Esophagus squamous epithelium (tissue), 4 donors: Measurements from ENCODE around the gene PDZRN4.

Experiments used
- CTCF ChIP-seq, 6 experiments: fragments of 450-650 bp in 4 of 6; fragments of 200-600 bp in 2 of 6; sonication (generic) in 2 of 6; IDR thresholded peaks; one replicate each; pipeline ENCODE4 v1.5.1; 2016 to 2019; ENCODE audit warnings: antibody characterized with exemption in 6 of 6, mild to moderate bottlenecking in 4 of 6, moderate library complexity in 4 of 6
- POLR2A ChIP-seq, 4 donors: fragments of 450-650 bp; IDR thresholded peaks; one replicate each; pipeline ENCODE4 v1.6.1; 2017; ENCODE audit warnings: antibody characterized with exemption in 4 of 4, mild to moderate bottlenecking in 4 of 4, moderate library complexity in 3 of 4

GRCh38 chr12:41467591-41468325 is 279.6 kb downstream of the PDZRN4 start:
- TF ChIP-seq CTCF (IDR thresholded peaks at IDR 0.05) (no peak), POLR2A (IDR thresholded peaks at IDR 0.05) (no peak)
